A549 (cell line): ENCODE measurements around the gene CAMTA1. TPM values are rescaled to one million over a fixed set of nuclear protein-coding genes. Genes with fewer than 3 reads are reported as not detected.

Source experiments
- ATAC-seq, 2 experiments: fragments of 200-7000 bp in 1 of 2; fragments of >200 bp in 1 of 2; cut with Nextera tagmentation in 1 of 2; cut with Tn5 transposase in 1 of 2; 3 replicates each; pipeline versions ENCODE4 v1.8.0 to v1.9.1; 2018 to 2020; ENCODE audit warnings: mild to moderate bottlenecking in 1 of 2, moderate library complexity in 1 of 2
- CTCF ChIA-PET: fragments of 300-600 bp; sonication (Branson Sonifier 250); formaldehyde crosslinking; extraction: SDS; loops from one replicate; lab custom pipeline; 2021; ENCODE audit warnings: antibody characterized with exemption, inconsistent platforms; lab: Yijun Ruan, JAX
- POLR2A ChIA-PET: fragments of 350-600 bp; formaldehyde crosslinking; extraction: SDS; loops from one replicate; lab custom pipeline; 2021; ENCODE audit warnings: antibody characterized with exemption, inconsistent platforms; lab: Yijun Ruan, JAX
- DNase-seq, 2 experiments: peaks; one replicate each; pipeline versions ENCODE4 v3.0.0 to v3.0.0-alpha.2; 2011 to 2016; ENCODE audit warnings: low read depth in 1 of 2, low spot score in 1 of 2
- FAIRE-seq: peaks from 2 replicates; lab custom pipeline; 2011; peaks lifted over from hg19 to GRCh38; lab: Jason Lieb, UNC
- H3K27ac ChIP-seq, 2 experiments: fragments of >200 bp; sonication (Bioruptor Twin); formaldehyde crosslinking; 3 replicates each; pipeline ENCODE4 v1.5.1; 2016 to 2017
- H3K4me1 ChIP-seq: fragments of >200 bp; sonication (Bioruptor Twin); formaldehyde crosslinking; 3 replicates; pipeline ENCODE4 v1.6.1; 2016
- H3K4me2 ChIP-seq: fragments of >200 bp; sonication (Bioruptor Twin); formaldehyde crosslinking; 3 replicates; pipeline ENCODE4 v1.6.1; 2016
- H3K4me3 ChIP-seq: fragments of >200 bp; sonication (Bioruptor Twin); formaldehyde crosslinking; 3 replicates; pipeline ENCODE4 v1.5.1; 2016
- H3K9me3 ChIP-seq: fragments of >200 bp; sonication (Bioruptor Twin); formaldehyde crosslinking; 3 replicates; pipeline ENCODE4 v1.6.1; 2016
- BCL3 ChIP-seq: fragments of >200 bp; sonication (Bioruptor Twin); formaldehyde crosslinking; IDR thresholded peaks from 3 replicates; pipeline ENCODE4 v1.6.1; 2016
- CEBPB ChIP-seq, 2 experiments: fragments of >200 bp in 1 of 2; sonication (Bioruptor Twin) in 1 of 2; formaldehyde crosslinking in 1 of 2; IDR thresholded peaks; 2 replicates each; pipeline ENCODE4 v1.6.1; 2012 to 2016
- CHD2 ChIP-seq: fragments of 150-350 bp; IDR thresholded peaks from 2 replicates; pipeline ENCODE4 v1.6.1; 2014; ENCODE audit warnings: low read length; ENCODE audit not compliant: partially characterized antibody
- FOSL2 ChIP-seq, 2 experiments: fragments of 450-650 bp in 1 of 2; fragments of >200 bp in 1 of 2; sonication (Bioruptor Twin) in 1 of 2; formaldehyde crosslinking; IDR thresholded peaks; 2 replicates each; pipeline versions ENCODE4 v1.5.0 to v1.6.1; 2016 to 2020; ENCODE audit warnings: mild to moderate bottlenecking in 1 of 2, moderate library complexity in 1 of 2
- FOXS1 ChIP-seq: fragments of 250-450 bp; sonication (Bioruptor Pico); IDR thresholded peaks from 2 replicates; pipeline ENCODE4 v1.5.0; 2020; ENCODE audit warnings: mild to moderate bottlenecking, moderate library complexity
- HEYL ChIP-seq: fragments of 250-450 bp; sonication (Bioruptor Pico); IDR thresholded peaks from 2 replicates; pipeline ENCODE4 v1.8.0; 2021; ENCODE audit warnings: mild to moderate bottlenecking, moderate library complexity
- HOXA7 ChIP-seq: fragments of 250-450 bp; sonication (Bioruptor Pico); IDR thresholded peaks from 2 replicates; pipeline ENCODE4 v1.5.0; 2020; ENCODE audit warnings: mild to moderate bottlenecking, moderate library complexity
- HOXB13 ChIP-seq: fragments of 250-450 bp; sonication (Bioruptor Pico); IDR thresholded peaks from 2 replicates; pipeline ENCODE4 v1.5.0; 2020; ENCODE audit warnings: low read depth, mild to moderate bottlenecking, moderate library complexity
- JUNB ChIP-seq: fragments of >200 bp; sonication (Bioruptor Twin); formaldehyde crosslinking; IDR thresholded peaks from 2 replicates; pipeline ENCODE4 v1.6.1; 2016
- KDM5A ChIP-seq: fragments of 200-600 bp; sonication (generic); IDR thresholded peaks from 2 replicates; pipeline ENCODE4 v1.6.1; 2016; ENCODE audit warnings: antibody characterized with exemption, mild to moderate bottlenecking
- MAFK ChIP-seq: fragments of 450-650 bp; IDR thresholded peaks from 2 replicates; pipeline ENCODE4 v1.6.1; 2014; ENCODE audit not compliant: partially characterized antibody
- NPAS2 ChIP-seq: fragments of 250-450 bp; sonication (Bioruptor Pico); IDR thresholded peaks from 2 replicates; pipeline ENCODE4 v1.8.0; 2022; ENCODE audit warnings: mild to moderate bottlenecking, moderate library complexity, borderline replicate concordance
- NR3C1 ChIP-seq: fragments of >200 bp; sonication (Bioruptor Twin); formaldehyde crosslinking; IDR thresholded peaks from 3 replicates; pipeline ENCODE4 v1.6.1; 2017
- PBX3 ChIP-seq: IDR thresholded peaks from 2 replicates; pipeline ENCODE4 v1.6.1; 2012
- POLR2A ChIP-seq: IDR thresholded peaks from 2 replicates; pipeline ENCODE4 v1.6.1; 2012; ENCODE audit warnings: mild to moderate bottlenecking, low read length
- RAD21 ChIP-seq, 2 experiments: fragments of >200 bp in 1 of 2; sonication (Bioruptor Twin) in 1 of 2; formaldehyde crosslinking in 1 of 2; IDR thresholded peaks in 1 of 2; conservative IDR thresholded peaks in 1 of 2; 2 replicates in 1 of 2; 3 replicates in 1 of 2; pipeline ENCODE4 v1.6.1; 2012 to 2018; ENCODE audit warnings: inconsistent platforms in 1 of 2
- RCOR1 ChIP-seq: fragments of 150-350 bp; IDR thresholded peaks from 2 replicates; pipeline ENCODE4 v1.6.1; 2014; ENCODE audit warnings: antibody characterized with exemption, low read length, low read depth
- RNF2 ChIP-seq: fragments of 200-600 bp; sonication (generic); IDR thresholded peaks from 2 replicates; pipeline ENCODE4 v1.6.1; 2016; ENCODE audit warnings: low read depth, mild to moderate bottlenecking, antibody characterized with exemption, moderate library complexity, borderline replicate concordance
- SMC3 ChIP-seq: fragments of >200 bp; sonication (Bioruptor Twin); formaldehyde crosslinking; IDR thresholded peaks from 3 replicates; pipeline ENCODE4 v1.6.1; 2018; ENCODE audit warnings: inconsistent platforms
- SREBF2 ChIP-seq: fragments of 450-650 bp; IDR thresholded peaks from 2 replicates; pipeline ENCODE4 v1.6.1; 2014; ENCODE audit warnings: mild to moderate bottlenecking, moderate library complexity
- USF2 ChIP-seq: fragments of 450-650 bp; IDR thresholded peaks from 2 replicates; pipeline ENCODE4 v1.6.1; 2014; ENCODE audit warnings: antibody characterized with exemption
- ZC3H11A ChIP-seq: fragments of 450-650 bp; IDR thresholded peaks from 2 replicates; pipeline ENCODE4 v1.6.1; 2014; ENCODE audit warnings: antibody characterized with exemption, mild to moderate bottlenecking
- ZNF302 ChIP-seq: fragments of 250-450 bp; sonication (Bioruptor Pico); IDR thresholded peaks from 2 replicates; pipeline ENCODE4 v1.9.0; 2021; ENCODE audit warnings: inconsistent platforms, mild to moderate bottlenecking, moderate library complexity
- WGBS: methylation state at CpG from one replicate; pipeline ENCODE4 v1.1.6; 2017; ENCODE audit errors: missing lambda C conversion rate; 5-methylcytosine and 5-hydroxymethylcytosine counted together
- polyA plus RNA-seq, 4 experiments: library from polyadenylated mRNA; depleted of rRNA in 3 of 4; stranded (reverse); fragments of >200 nt; fragmentation: RNase III in 1 of 4; extraction: RNeasy Plus Mini Kit Qiagen cat#74134 plus additional on column Dnase treatment in 1 of 4; gene quantifications; 2 replicates in 3 of 4; 3 replicates in 1 of 4; pipeline ENCODE4 v1.2.3, GENCODE V29; 2011 to 2017

The CAMTA1 gene
- polyA plus RNA-seq, 2 of the 4 experiments (the other 2 are of a cell fraction), result 58.8 to 75.0 TPM

GRCh38 chr1:7388141-7388487, 602.9 kb downstream of the CAMTA1 start (continued):
- TF ChIP-seq BCL3 (no peak), POLR2A (no peak), CEBPB (IDR thresholded peaks at IDR 0.05) (no peak), RNF2 (no peak)

- FAIRE-seq (no peak), ATAC-seq (peak in 1 of 2 experiments; percentile 28; a peak in 2 of 6 replicates)
- WGBS, result 85% methylated on average over 8 of the region's 19 CpGs
- POLR2A ChIA-PET, result no interaction called here
- H3K4me3 ChIP-seq, result no peak overlapping the region
- peak overlapping the region; percentile 24 to 83; a peak in 4 of 6 replicates for H3K27ac ChIP-seq
- no peaks in the 10 kb centered on the region for H3K9me3 ChIP-seq
- CTCF ChIA-PET, result interaction anchor here (1.0 kb wide), 1 partner anchor 345 kb away, joined by 4 read pairs; no protein-coding TSS in a partner anchor
- H3K4me1 ChIP-seq, result peaks cover 12% of the 10 kb centered on the region; the same call in 1 of the 3 replicates
- TF ChIP-seq RCOR1 (no peak), HEYL (CRISPR knock-in tag) (no peak), MAFK (no peak), FOXS1 (CRISPR knock-in tag) (no peak), PBX3 (no peak), USF2 (no peak), JUNB (no peak), NR3C1 (no peak), HOXA7 (no peak), KDM5A (no peak), ZC3H11A (no peak), NPAS2 (CRISPR knock-in tag) (no peak), SREBF2 (no peak), CHD2 (no peak), SMC3 (no peak), RAD21 (conservative IDR thresholded peaks at IDR 0.05 in 1 of 2, IDR thresholded peaks at IDR 0.05 in 1 of 2) (no peak), BCL3 (no peak)
- TF ChIP-seq, all 56 proteins: peak for 0
- no peak for DNase-seq
- H3K4me2 ChIP-seq, result no peak overlapping the region
These were observed 603.4 kb downstream of the CAMTA1 start for GRCh38 chr1:7388488-7389185.

- H3K4me3 ChIP-seq, result no peak overlapping the region
- TF ChIP-seq FOSL2 (IDR thresholded peaks at IDR 0.05) (no peak), FOSL2 (CRISPR knock-in tag; IDR thresholded peaks at IDR 0.05) (no peak), HOXB13 (no peak), HOXA7 (no peak), ZNF302 (CRISPR knock-in tag) (no peak), RAD21 (conservative IDR thresholded peaks at IDR 0.05 in 1 of 2, IDR thresholded peaks at IDR 0.05 in 1 of 2) (no peak)
- ChIA-PET CTCF (interaction anchor here (1.0 kb wide), 1 partner anchor 346 kb away, joined by 4 read pairs; no protein-coding TSS in a partner anchor), POLR2A (no interaction called here)
- H3K4me2 ChIP-seq, result no peak overlapping the region
- ATAC-seq (peak in 1 of 2 experiments; percentile 24; a peak in 2 of 6 replicates), DNase-seq (no peak), FAIRE-seq (no peak)
- WGBS, result 85% methylated on average over 6 of the region's 13 CpGs
- H3K4me1 ChIP-seq, result peaks cover 12% of the 10 kb centered on the region; the same call in 1 of the 3 replicates
- no peaks in the 10 kb centered on the region for H3K9me3 ChIP-seq
- H3K27ac ChIP-seq, result peak overlapping the region; percentile 25 to 83; a peak in 4 of 6 replicates
These were observed 604.1 kb downstream of the CAMTA1 start for GRCh38 chr1:7389201-7389905.
